C1 segment of cervical spinal cord (tissue), 14 donors: ENCODE results near the gene MIB2.
"Not testable (repeated sequence)": the region's sequence is repeated elsewhere in the genome, so short reads cannot be mapped to it uniquely, and the experiment has no call there.

ENCODE experiments used
- DNase-seq, 14 donors: peaks; one replicate each; lab custom pipeline; 2025; lab: John Stamatoyannopoulos, UW

MIB2 gene

DNA sequence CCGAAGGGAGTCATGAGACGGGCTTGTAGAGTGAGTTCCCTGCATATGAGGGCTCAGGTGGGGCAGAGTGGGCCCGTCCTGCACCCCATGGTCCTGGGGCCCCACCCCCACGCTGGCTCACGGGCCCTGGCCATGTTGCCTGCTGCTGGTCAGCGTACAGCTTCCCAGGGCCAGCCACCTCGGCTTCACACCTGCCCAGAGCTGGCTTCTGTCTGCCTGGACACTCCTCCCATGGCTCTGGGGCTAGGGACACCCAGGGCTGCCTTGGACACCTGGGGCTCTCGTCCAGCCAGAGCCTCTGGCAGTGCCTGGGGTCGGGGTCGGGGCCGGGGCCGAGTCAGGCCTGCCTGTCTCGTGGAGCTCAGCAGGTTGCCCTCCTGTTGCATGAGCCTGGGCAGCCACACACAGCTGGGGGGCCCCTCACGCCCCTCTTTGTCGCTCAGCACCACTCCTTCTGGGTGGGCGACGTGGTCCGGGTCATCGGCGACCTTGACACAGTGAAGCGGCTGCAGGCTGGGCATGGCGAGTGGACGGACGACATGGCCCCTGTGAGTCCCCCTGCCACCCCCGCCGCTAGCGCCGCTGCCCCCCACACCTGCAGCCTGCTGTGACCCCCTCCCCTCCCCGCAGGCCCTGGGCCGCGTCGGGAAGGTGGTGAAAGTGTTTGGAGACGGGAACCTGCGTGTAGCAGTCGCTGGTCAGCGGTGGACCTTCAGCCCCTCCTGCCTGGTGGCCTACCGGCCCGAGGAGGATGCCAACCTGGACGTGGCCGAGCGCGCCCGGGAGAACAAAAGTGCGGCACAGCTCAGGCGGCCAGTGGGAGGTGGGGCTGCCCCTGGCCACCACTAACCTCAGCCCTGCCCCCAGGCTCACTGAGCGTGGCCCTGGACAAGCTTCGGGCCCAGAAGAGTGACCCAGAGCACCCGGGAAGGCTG, 11.2 kb downstream of the MIB2 start:
- DNase-seq: no peak

DNA sequence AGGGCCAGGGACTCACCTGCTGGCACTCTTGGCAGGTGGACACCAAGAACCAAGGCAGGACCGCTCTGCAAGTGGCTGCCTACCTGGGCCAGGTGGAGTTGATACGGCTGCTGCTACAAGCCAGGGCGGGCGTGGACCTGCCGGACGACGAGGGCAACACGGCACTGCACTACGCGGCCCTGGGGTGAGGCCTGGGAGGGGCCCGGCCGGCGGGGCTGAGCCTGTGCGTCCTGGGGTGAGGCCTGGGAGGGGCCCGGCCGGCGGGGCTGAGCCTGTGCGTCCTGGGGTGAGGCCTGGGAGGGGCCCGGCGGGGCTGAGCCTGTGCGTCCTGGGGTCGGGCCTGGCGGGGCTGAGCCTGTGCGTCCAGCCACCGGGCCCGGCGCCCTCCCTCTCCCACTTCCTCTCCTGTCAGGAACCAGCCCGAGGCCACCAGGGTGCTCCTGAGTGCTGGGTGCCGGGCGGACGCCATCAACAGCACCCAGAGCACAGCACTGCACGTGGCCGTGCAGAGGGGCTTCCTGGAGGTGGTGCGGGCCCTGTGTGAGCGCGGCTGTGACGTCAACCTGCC, 12.0 kb downstream of the MIB2 start:
- no peak for DNase-seq

DNA sequence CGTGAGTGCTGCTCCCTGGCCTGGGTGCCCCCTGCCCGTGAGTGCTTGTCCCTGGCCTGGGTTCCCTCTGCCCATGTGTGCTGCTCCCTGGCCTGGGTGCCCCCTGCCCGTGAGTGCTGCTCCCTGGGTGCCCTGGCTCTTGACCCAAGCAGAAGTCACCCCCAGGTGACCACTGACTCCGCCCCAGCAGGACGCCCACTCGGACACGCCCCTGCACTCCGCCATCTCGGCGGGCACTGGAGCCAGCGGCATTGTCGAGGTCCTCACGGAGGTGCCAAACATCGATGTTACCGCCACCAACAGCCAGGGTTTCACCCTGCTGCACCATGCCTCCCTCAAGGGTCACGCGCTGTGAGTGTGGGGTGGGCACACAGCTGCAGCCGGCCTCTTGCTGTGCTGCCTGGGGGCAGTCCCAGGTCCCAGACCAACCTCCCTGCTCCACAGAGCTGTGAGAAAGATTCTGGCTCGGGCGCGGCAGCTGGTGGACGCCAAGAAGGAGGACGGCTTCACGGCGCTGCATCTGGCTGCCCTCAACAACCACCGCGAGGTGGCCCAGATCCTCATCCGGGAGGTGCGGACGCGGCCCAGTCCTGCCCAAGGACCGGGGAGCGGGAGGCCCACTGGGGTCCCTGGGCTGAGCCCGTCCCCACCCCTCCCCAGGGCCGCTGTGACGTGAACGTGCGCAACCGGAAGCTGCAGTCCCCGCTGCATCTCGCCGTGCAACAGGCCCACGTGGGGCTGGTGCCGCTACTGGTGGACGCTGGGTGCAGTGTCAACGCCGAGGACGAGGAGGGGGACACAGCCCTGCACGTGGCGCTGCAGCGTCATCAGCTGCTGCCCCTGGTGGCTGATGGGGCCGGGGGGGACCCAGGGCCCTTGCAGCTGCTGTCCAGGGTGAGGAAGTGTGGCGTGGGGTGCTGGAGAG, 12.8 kb downstream of the MIB2 start:
- no peak for DNase-seq

DNA sequence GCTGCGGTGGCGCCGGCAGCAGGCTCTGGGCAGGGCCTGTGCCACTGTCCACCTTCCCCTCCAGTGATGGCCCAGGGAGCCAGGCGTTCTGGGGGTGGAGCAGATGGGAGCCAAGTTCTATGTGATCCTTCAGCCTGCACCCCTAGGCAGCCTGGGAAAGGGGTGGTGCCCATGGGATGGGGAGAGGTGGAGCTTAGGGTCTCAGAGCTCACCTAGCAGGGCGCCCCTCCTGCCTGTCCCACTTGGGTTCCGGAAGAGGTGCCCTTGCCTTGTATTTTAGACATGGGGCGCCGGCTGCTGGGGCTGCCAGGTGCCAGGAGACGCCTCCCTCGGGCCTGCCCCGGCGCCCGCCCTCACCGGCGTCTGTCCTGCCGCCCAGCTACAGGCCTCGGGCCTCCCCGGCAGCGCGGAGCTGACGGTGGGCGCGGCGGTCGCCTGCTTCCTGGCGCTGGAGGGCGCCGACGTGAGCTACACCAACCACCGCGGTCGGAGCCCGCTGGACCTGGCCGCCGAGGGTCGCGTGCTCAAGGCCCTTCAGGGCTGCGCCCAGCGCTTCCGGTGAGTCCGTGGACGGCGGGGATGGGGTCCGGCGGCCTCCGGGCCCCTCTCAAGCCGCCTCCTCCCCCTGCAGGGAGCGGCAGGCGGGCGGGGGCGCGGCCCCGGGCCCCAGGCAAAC, 13.6 kb downstream of the MIB2 start:
- DNase-seq: no peak

DNA sequence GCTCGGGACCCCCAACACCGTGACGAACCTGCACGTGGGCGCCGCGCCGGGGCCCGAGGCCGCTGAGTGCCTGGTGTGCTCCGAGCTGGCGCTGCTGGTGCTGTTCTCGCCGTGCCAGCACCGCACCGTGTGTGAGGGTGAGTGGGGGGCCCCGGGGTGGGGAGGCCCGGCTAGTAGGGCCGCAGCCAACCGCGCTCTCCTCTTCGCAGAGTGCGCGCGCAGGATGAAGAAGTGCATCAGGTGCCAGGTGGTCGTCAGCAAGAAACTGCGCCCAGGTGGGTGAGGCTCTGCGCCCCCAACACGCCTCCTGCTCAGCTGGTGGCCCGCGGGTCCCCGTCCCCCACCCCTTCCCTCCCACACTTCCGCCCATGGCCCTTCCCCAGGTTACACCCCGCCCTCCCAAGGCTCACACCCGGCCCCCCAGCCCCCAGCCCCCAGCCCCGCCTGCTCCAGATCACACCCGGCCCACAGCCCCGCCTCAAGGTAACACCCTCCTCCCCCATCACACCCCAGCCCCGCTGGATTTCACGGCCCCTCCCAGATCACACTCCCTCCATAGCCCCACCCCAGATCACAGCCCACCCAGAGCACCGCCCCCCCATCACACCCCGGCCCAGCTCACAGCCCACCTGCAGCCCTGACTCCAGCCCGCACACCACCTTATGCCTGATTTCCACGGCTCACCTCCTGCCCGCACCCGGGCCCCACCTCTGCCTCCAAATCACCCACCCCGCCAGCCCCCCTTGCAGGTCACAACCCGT, 14.3 kb downstream of the MIB2 start:
- DNase-seq: no peak

DNA sequence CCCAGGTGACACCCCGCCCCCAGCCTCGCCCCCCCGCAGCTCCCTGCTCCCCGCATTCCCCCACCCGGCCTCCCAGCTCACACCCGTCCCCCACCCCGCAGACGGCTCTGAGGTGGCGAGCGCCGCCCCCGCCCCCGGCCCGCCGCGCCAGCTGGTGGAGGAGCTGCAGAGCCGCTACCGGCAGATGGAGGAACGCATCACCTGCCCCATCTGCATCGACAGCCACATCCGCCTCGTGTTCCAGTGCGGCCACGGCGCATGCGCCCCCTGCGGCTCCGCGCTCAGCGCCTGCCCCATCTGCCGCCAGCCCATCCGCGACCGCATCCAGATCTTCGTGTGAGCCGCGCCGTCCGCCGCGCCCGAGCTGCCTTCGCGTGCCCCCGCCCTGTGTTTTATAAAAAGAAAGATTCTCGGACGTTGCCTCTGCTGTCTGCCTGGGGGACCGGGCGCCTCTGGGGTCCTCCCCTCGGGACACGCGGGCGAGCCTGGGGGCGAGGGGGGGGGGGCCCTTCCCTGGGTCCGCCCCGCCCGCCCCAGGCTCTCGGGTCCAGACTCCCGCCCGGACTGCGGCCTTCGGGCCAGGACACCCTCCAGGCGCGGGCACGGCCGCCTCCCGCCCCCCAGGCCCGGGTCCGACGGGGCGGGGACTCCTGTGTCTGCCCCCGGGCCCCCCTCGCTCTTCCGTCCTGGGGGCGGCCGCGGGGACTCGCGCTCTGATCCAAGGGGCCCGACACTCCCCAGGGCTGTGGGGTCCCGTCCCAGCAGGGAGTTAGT, 15.1 kb downstream of the MIB2 start:
- no peak for DNase-seq

DNA sequence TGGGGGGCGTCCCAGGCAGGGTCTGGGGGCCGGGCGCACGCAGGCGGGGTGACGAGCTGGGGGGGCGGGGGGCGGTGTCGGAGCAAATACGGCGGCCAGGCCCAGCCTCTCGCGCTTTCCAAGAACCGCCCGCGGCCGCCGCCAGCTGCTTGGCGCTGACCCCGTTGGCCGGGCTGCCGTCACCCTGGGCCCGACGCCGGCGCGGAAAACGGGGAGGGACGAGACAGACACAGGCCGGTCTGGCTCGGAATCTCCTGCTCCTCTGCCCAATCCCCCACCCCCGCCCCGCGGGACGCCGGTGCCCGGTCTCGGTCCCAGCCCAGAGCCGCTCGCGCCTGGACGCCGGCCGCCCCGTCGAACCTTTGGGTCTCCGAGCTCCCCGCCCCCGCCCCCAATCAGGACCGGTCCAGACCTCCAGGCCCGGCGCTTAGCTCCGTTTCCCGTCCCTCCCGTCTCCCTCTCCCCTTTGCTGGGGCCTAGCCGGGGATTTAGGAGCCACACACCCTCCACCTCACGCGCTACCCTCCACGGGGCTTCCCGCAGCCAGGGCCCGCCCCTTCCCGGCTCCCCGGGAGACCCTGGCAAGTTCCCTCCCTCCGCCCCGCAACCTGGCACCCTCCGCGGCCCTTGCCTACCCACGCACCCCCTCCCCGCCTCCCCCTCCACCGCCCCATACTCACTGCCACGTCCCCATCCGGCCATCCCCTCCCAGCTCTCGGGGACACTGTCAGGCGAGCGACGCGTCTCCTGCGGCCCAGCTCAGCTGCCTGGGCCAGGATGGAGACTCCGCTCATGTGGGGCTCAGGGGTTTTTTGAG, 15.9 kb downstream of the MIB2 start:
- peak in 5 of 14 donors; percentile 3 to 49 (median 12) for DNase-seq

DNA sequence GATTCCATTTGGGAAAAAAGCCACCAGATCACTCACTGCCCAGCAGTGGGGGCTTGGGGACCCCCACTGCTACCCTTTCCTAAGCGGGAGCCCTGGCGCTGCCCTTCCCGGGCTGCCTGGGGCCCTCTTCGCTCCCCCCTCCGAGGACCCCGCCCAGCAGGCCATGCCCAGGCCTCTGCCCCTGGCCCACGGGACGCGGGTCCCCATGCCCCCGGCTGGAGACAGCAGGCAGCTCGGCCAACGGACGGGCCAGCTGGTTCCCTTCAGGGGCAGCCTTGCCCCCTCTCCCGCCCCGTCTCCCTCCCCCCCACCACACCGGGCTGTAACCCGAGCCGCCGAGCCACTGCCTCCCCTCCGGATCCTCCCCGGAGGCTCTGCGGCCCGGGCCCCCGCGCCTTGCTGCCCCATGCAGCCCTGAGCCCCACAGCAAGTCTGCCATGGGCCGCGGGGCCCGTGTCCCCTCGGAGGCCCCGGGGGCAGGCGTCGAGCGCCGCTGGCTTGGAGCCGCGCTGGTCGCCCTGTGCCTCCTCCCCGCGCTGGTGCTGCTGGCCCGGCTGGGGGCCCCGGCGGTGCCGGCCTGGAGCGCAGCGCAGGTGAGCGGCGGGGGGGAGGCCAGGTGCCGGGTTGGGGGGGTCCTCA, 16.6 kb downstream of the MIB2 start, which contains the start of gene MMP23B:
MMP23B (plus strand) TSS at position 392 of the 639 bp plus-strand sequence; CDS start at position 438, 46 bp downstream.
- no peak for DNase-seq

DNA sequence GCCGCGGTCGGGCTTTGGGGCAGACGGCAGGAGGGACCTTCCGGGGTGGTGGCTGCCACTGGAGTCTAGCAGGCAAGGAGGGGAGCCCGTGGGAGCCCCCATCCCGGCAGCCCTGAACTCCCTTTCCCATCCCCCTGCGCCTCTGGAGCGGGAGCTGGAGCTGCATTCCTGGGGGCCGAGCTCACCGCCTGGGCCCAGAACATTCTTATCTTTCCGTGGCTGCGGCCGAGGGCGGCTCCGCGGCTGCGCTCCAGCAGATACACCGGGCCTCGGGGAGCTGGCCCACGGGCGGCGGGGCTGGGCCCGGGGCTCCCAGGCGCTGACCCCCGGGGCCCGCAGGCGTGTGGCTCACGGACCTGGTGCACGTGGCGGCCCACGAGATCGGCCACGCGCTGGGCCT, 18.1 kb downstream of the MIB2 start:
- DNase-seq: not testable (repeated sequence)

DNA sequence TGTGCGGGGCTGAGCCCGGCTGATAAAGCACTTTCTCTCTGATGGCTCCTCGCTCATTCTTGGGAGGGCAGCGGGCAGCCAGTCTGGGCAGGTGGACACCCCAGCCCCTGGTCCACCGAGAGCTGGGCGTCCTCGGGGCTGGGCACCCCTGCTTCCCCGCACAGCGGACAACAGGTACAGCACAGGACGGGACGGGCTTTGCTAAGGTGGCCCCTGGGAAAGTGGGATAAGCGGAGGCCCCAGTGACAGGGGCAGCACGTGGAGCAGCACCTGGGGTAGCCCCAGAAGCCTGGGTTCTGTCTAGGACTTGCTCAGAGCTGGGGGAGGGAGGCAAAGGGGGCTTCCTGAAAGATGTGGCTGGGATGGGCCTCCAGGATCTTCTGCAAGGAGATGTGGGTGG, 19.3 kb downstream of the MIB2 start:
- not testable (repeated sequence) for DNase-seq

DNA sequence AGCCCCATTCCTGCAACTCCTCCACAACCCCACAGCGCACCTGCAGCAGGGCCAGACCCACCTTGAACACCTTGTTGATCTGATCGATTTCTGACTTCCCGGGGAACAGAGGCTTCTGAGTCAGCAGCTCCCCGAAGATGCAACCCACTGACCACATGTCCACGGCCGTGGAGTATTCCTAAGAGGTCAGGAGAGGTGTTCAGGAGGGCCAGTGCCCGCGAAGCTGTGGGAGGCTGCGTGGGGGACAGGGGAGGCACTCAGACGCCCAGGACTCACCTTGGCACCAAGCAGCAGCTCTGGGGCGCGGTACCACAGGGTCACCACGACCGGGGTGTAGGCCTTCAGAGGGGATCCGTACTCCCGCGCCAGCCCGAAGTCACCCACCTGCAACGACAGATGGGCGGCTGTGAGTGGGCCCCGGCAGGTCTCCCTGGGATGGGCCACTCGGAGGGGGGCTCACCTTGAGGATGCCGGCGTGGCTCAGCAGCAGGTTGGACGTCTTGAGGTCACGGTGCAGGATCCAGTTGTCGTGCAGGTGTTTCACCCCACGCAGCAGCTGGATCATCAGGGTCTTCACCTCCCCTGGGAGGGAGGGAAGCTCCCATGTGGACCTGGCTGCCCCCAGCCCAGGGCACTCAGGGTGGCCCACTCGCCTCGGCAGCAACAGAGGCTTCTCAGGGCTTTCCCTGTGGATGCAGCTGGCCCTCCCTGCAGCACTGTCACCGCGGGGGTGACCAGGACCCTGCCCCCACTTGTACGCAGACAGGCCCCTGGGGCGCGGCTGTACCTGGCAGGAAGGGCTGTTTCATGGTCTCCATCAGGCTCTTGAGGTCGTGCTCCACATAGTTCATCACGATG, 21.6 kb downstream of the MIB2 start:
- not testable (repeated sequence) for DNase-seq

DNA sequence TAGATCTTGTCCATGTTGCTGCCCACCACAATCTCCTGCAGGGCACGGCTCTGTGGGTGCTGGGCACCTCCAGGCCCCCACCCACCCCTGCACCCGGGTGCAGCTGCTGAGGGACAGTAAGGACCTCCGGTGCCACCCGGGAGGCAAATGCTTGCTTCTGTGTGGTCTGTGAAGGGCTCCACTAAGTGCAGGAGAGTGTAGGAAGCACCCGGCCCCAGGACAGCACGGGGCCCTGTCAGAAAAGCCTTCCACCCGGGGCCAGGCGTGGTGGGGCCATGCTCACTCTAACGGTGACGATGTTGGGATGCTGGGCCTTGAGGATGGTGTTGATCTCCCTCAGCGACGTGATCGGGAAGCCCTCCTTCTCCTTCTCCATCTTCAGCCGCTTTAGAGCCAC, 22.2 kb downstream of the MIB2 start:
- not testable (repeated sequence) for DNase-seq

DNA sequence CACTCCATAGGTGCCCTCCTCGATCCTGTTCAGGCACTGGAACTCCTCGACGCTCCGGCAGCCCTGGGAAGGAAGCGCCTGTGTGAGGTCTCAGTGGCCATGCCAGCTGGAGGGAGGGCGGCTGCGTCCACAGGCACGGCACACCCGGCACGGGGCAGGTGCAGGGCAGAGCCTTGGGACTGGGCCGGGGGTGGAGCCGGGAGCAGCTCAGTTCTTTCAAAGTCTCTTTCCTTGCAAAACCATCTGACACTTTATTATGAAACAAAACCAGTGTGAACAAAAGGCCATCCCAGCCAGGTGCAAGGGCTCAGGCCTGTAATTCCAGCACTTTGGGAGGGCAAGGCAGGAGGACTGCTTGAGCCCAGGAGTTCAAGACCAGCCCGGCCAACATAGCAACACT, 23.2 kb downstream of the MIB2 start:
- DNase-seq: not testable (repeated sequence)

DNA sequence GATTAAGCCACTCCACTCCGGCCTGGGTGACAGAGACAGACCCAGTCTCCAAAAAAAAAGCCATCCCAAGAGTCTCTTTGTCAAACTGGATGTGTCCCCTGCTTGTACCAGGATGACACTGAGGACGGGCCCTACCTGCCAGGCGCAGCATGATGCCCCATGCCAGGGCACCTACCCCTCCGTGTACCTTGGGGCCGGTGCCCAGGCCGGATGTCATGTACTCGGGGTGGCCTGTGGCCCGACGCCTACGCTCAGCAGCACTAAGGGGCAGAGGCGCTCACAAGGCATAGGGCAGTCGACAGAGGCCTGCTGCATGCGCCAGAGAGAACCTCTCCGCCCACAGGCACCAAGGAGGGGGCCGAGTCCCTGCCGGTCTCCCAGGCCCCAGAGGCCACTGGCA, 24.1 kb downstream of the MIB2 start:
- not testable (repeated sequence) for DNase-seq

DNA sequence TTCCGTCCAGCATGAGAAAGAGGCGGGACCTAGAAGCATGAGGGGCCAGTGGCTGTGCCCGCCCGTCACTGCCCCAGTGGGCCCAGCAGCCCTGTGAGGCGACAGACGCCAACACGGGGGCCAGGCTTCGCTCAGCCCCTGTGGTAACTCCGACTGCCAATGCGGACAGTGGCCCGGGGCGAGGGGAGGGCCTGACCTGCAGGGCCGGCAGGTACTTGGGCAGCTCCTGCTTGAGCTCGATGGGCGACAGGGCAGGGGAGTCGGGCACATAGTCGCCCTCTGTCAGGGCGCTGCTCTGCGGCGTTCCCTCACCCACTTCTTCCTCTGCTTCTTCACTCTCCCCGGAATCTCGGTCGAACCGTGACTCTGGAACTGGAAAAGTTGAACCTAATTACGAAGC, 24.8 kb downstream of the MIB2 start:
- DNase-seq: not testable (repeated sequence)

DNA sequence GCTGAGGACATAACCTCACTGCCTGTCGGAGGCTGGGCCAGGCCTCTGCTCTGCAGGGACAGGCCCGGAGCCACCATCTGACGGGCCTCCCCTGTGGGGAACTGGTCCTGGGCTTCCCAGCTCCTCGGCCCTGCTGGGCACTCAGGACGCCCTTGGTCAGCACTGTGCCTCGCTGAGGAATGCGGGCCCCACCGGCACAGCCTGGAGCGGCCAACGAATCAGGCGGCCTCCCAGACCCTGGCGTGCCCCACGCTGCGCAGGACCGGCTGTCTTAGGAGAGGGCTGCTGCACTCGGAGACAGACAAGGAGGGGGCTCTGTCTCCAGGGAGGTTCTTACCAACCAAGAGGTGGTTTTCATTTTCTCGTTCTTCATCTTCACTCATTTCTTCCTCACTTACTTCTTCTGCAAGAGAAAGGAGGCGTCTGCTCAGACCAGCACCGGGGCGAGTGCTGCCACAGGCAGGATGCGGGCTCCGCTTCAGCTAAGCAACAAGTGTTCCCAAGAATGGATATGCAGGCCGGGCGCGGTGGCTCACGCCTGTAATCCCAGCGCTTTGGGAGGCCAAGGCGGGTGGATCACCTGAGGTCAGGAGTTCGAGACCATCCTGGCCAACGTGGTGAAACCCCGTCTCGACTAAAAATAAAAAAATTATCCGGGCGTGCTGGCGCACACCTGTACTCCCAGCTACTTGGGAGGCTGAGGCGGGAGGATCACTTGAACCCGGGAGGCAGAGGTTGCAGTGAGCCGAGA, 25.6 kb downstream of the MIB2 start:
- not testable (repeated sequence) for DNase-seq

DNA sequence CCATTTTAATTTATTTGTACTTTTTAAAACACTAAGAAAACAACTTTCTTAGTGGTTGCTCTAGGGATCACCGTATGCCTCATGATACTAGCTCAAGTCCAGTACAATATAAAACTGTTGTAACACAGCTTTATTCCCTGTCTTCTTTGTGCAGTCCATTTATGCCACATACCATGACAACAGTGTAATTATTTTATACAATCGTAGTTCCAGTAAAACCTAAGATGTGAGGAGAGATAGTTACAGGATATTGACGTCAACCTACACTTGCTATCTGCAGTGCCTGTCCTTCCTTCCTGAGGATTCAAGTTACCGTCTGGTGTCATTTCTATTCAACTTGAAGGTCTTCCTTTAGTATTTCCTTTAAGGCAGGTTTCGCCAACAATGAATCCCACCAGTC, 31.0 kb downstream of the MIB2 start:
- DNase-seq: not testable (repeated sequence)
